ENCODE measurements around the gene SH2D1B.

- TF ChIP-seq CTCF (IDR thresholded peaks at IDR 0.05; ENCODE audit: low read length) = no peak
- TF ChIP-seq EZH2 (IDR thresholded peaks at IDR 0.05; ENCODE audit: borderline replicate concordance, low read length) = no peak
Measured at GRCh38 chr1:162366671-162367070, 45.3 kb downstream of the SH2D1B start.

Data from OCI-LY1 (cell line).